Measurements from ENCODE around the gene SPSB1.

DNA sequence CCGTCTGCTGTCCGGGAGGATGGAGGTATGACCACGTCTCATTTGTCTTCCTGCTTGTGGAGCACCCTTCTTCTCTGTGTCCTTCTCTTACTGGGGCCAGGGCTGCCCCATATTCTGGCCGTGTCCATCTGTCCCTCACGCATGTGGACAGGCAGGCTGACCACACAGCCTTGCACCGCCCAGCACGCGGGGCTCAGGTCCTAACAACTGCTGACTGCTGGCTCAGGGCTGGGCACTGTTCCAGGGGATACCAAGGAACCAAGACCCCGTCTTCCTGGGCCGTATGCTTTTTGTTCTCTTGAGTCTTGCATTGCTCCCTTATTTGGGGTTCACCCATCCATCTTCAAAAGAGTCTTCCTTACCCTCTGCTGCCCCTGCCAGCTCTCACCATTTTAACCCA, 17.5 kb upstream of the SPSB1 start:
- TF ChIP-seq EGR1 (IDR thresholded peaks at IDR 0.05) (no peak), EP300 (IDR thresholded peaks at IDR 0.05; ENCODE audit: borderline replicate concordance) (no peak), RAD21 (IDR thresholded peaks at IDR 0.05; ENCODE audit: low read depth) (no peak), TAF1 (IDR thresholded peaks at IDR 0.05; ENCODE audit: low read depth) (no peak), CEBPB (IDR thresholded peaks at IDR 0.05) (no peak), FOXM1 (IDR thresholded peaks at IDR 0.05; ENCODE audit: borderline replicate concordance, low read depth) (no peak), YY1 (IDR thresholded peaks at IDR 0.05; ENCODE audit: low read depth) (no peak)
- TF ChIP-seq, protein P1, sequence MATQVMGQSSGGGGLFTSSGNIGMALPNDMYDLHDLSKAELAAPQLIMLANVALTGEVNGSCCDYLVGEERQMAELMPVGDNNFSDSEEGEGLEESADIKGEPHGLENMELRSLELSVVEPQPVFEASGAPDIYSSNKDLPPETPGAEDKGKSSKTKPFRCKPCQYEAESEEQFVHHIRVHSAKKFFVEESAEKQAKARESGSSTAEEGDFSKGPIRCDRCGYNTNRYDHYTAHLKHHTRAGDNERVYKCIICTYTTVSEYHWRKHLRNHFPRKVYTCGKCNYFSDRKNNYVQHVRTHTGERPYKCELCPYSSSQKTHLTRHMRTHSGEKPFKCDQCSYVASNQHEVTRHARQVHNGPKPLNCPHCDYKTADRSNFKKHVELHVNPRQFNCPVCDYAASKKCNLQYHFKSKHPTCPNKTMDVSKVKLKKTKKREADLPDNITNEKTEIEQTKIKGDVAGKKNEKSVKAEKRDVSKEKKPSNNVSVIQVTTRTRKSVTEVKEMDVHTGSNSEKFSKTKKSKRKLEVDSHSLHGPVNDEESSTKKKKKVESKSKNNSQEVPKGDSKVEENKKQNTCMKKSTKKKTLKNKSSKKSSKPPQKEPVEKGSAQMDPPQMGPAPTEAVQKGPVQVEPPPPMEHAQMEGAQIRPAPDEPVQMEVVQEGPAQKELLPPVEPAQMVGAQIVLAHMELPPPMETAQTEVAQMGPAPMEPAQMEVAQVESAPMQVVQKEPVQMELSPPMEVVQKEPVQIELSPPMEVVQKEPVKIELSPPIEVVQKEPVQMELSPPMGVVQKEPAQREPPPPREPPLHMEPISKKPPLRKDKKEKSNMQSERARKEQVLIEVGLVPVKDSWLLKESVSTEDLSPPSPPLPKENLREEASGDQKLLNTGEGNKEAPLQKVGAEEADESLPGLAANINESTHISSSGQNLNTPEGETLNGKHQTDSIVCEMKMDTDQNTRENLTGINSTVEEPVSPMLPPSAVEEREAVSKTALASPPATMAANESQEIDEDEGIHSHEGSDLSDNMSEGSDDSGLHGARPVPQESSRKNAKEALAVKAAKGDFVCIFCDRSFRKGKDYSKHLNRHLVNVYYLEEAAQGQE (IDR thresholded peaks at IDR 0.05; ENCODE audit: low read depth), result no peak
- TF ChIP-seq, protein P2, sequence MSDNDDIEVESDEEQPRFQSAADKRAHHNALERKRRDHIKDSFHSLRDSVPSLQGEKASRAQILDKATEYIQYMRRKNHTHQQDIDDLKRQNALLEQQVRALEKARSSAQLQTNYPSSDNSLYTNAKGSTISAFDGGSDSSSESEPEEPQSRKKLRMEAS (IDR thresholded peaks at IDR 0.05), result no peak
